Measurements from ENCODE around the gene SLC17A9.

GRCh38 chr20:62949153-62949821 lies 3.2 kb upstream of the SLC17A9 start:
- TF ChIP-seq CTCF (IDR thresholded peaks at IDR 0.05; ENCODE audit: insufficient read depth, low read depth, low read length): no peak
- no peak for TF ChIP-seq EZH2 (IDR thresholded peaks at IDR 0.05; ENCODE audit: insufficient read depth, low read length)
